DND-41 (cell line): ENCODE data around the gene REEP2.

Experiments used
- ATAC-seq: fragments of 200-7000 bp; cut with Tn5 transposase; 3 replicates; pipeline ENCODE4 v1.9.1; 2021; ENCODE audit warnings: low read depth; ENCODE audit not compliant: insufficient read depth
- DNase-seq: peaks from one replicate; pipeline ENCODE4 v3.0.0-alpha.2; 2020
- H2AFZ ChIP-seq: 2 replicates; pipeline ENCODE4 v1.6.0; 2012; ENCODE audit warnings: low read depth, low read length
- H3K27ac ChIP-seq: 2 replicates; pipeline ENCODE4 v1.5.1; 2012; ENCODE audit warnings: low read length, inconsistent platforms
- H3K27me3 ChIP-seq: fragments of 200-600 bp; sonication (generic); 2 replicates; pipeline ENCODE4 v1.6.0; 2012; ENCODE audit warnings: low read length, mild to moderate bottlenecking, inconsistent platforms; ENCODE audit not compliant: insufficient read depth, poor library complexity
- H3K36me3 ChIP-seq: 2 replicates; pipeline ENCODE4 v1.5.1; 2012; ENCODE audit warnings: low read length, inconsistent platforms; ENCODE audit not compliant: insufficient read depth
- H3K4me1 ChIP-seq: 2 replicates; pipeline ENCODE4 v1.5.1; 2012; ENCODE audit warnings: mild to moderate bottlenecking, low read length; ENCODE audit not compliant: insufficient read depth
- H3K4me2 ChIP-seq: 2 replicates; pipeline ENCODE4 v1.6.0; 2012; ENCODE audit warnings: mild to moderate bottlenecking, moderate library complexity, low read length, inconsistent platforms; ENCODE audit not compliant: insufficient read depth
- H3K4me3 ChIP-seq, 2 experiments: fragments of 200-600 bp in 1 of 2; shearing (Covaris generic) in 1 of 2; 2 replicates each; pipeline ENCODE4 v1.5.1; 2012 to 2016; ENCODE audit warnings: inconsistent platforms in 2 of 2, low read length in 2 of 2, mild to moderate bottlenecking in 2 of 2, low read depth in 1 of 2, moderate library complexity in 1 of 2
- H3K79me2 ChIP-seq: 2 replicates; pipeline ENCODE4 v1.6.0; 2012; ENCODE audit warnings: low read length, inconsistent platforms; ENCODE audit not compliant: insufficient read depth
- H3K9ac ChIP-seq: 2 replicates; pipeline ENCODE4 v1.6.0; 2012; ENCODE audit warnings: low read depth, mild to moderate bottlenecking, inconsistent platforms, low read length, moderate library complexity
- H3K9me3 ChIP-seq: 2 replicates; pipeline ENCODE4 v1.5.1; 2012; ENCODE audit warnings: low read length, moderate library complexity, mild to moderate bottlenecking, inconsistent platforms; ENCODE audit not compliant: insufficient read depth, severe bottlenecking
- H4K20me1 ChIP-seq: 2 replicates; pipeline ENCODE4 v1.6.0; 2012; ENCODE audit warnings: low read length; ENCODE audit not compliant: insufficient read depth
- CTCF ChIP-seq: IDR thresholded peaks from 2 replicates; pipeline ENCODE4 v1.5.1; 2012; ENCODE audit warnings: borderline replicate concordance, low read length, moderate library complexity, mild to moderate bottlenecking; ENCODE audit not compliant: poor library complexity, severe bottlenecking; ENCODE audit errors: extremely low read depth
- EZH2 ChIP-seq: IDR thresholded peaks from 3 replicates; pipeline ENCODE4 v1.6.1; 2012; ENCODE audit warnings: borderline replicate concordance, low read depth, mild to moderate bottlenecking, moderate library complexity, low read length, inconsistent platforms; ENCODE audit not compliant: severe bottlenecking

Gene REEP2

GRCh38 chr5:138418444-138418843 is 20.4 kb upstream of the REEP2 start:
- peaks cover 94% of the 10 kb centered on the region for H3K36me3 ChIP-seq
- DNase-seq = no peak
- no peak overlapping the region for H3K27ac ChIP-seq
- H3K9ac ChIP-seq = no peak overlapping the region
- no peaks in the 10 kb centered on the region; the same call in 1 of the 2 replicates for H4K20me1 ChIP-seq
- H3K79me2 ChIP-seq = no peaks in the 10 kb centered on the region
- H3K4me3 ChIP-seq = no peak overlapping the region
- ATAC-seq = no peak
- no peaks in the 10 kb centered on the region for H3K4me1 ChIP-seq
- no peak overlapping the region for H2AFZ ChIP-seq
- TF ChIP-seq EZH2 (no peak), CTCF (no peak)
- H3K4me2 ChIP-seq = no peak overlapping the region
- H3K9me3 ChIP-seq = no peaks in the 10 kb centered on the region
- no peaks in the 10 kb centered on the region for H3K27me3 ChIP-seq

DNA sequence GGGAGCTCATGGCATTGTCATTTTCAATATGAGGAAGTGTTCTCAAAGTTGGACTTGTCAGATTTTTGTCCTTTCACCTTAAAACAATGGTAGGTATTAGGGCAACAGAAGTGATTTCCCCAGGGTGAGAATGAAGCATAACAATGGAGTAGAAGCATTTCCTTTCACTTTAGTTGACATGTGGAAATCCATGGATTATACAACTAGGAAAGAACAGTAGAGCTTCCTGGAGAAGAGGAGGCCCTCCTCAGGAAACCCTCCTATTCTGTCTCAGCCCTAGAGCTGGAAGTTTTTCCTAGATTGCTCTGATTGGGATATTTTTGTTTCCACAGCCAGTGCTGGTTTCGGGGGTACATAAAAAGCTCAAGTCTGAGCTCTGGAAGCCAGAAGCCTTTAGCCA is 13.8 kb upstream of the REEP2 start:
- H3K9me3 ChIP-seq = no peaks in the 10 kb centered on the region
- H3K36me3 ChIP-seq = peaks cover 92% of the 10 kb centered on the region
- no peak overlapping the region for H2AFZ ChIP-seq
- no peak for DNase-seq
- H3K9ac ChIP-seq = no peak overlapping the region
- H3K79me2 ChIP-seq = no peaks in the 10 kb centered on the region
- no peak overlapping the region for H3K4me3 ChIP-seq
- no peak for ATAC-seq
- no peak overlapping the region for H3K4me2 ChIP-seq
- TF ChIP-seq CTCF (no peak), EZH2 (no peak)
- no peaks in the 10 kb centered on the region for H3K4me1 ChIP-seq
- no peak overlapping the region for H3K27ac ChIP-seq
- H3K27me3 ChIP-seq = no peaks in the 10 kb centered on the region
- H4K20me1 ChIP-seq = no peaks in the 10 kb centered on the region

- ATAC-seq (no peak), DNase-seq (no peak)
- H3K4me3 ChIP-seq = no peak overlapping the region
- H3K79me2 ChIP-seq = no peaks in the 10 kb centered on the region
- H3K9me3 ChIP-seq = no peaks in the 10 kb centered on the region
- no peak overlapping the region for H2AFZ ChIP-seq
- H3K27ac ChIP-seq = no peak overlapping the region
- peaks cover 28% of the 10 kb centered on the region for H3K4me1 ChIP-seq
- H3K27me3 ChIP-seq = no peaks in the 10 kb centered on the region
- no peak for TF ChIP-seq CTCF
- no peak for TF ChIP-seq EZH2
- no peaks in the 10 kb centered on the region for H4K20me1 ChIP-seq
- H3K36me3 ChIP-seq = peaks cover 48% of the 10 kb centered on the region
- no peak overlapping the region for H3K4me2 ChIP-seq
- no peak overlapping the region for H3K9ac ChIP-seq
Observed at GRCh38 chr5:138435943-138436342, 2.9 kb upstream of the REEP2 start.
